Stimulated activated CD4-positive, alpha-beta T cell treated with anti-CD3 and anti-CD28 coated beads, TNF-alpha, amount 100 ng/mL, for 4 hours (primary cell): Measurements from ENCODE around the gene INO80E.
A peak's percentile ranks its signal among the peaks of the same experiment; 100 is the strongest.
"Not testable (repeated sequence)": the region's sequence is repeated elsewhere in the genome, so short reads cannot be mapped to it uniquely, and the experiment has no call there.

Experiments
- DNase-seq, 3 experiments: peaks; one replicate each; pipeline ENCODE4 v3.0.0-alpha.2; 2020; ENCODE audit warnings: low read depth in 3 of 3

INO80E gene

DNA sequence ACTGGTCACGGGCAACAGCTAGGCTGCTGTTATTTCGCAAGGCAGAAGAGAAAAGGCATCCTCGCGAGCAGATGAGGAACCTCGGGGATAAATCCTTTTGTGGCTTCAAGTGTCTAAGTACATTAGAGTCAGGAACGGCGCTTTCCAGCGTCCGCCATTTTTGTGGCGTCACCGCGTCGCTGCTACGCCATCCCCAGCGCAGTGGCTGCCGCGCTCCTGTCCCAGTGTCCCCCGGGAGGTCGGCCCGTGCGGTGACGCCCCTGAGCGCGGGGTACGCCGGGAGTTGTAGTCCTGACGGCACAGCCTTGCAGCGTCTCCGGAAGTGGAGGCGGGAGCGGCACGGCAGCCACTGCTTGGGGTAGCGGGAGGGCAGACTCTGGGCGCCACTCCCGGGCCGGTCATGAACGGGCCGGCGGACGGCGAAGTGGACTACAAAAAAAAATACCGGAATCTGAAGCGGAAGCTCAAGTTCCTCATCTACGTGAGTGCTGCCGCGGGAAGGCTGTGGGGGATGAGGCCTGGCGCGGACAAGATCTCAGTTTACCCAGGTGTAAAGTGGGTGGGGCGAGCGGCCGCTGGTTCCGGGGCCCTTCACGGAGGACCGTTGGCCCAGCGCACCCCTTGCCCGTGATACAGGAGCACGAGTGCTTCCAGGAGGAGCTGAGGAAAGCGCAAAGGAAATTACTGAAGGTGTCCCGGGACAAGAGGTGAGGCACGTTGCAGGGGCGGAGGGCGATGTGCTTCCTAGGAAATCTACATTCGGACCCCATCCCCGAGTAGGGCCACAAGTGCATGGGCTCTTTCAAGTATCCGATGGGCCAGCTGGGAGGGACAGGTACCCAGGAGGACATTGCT lies at the start of gene INO80E:
INO80E (plus strand) TSS at position 331 of the 855 bp plus-strand sequence; CDS start at position 401, 70 bp downstream.
- peak; percentile 98 to 99 (median 99) for DNase-seq

DNA sequence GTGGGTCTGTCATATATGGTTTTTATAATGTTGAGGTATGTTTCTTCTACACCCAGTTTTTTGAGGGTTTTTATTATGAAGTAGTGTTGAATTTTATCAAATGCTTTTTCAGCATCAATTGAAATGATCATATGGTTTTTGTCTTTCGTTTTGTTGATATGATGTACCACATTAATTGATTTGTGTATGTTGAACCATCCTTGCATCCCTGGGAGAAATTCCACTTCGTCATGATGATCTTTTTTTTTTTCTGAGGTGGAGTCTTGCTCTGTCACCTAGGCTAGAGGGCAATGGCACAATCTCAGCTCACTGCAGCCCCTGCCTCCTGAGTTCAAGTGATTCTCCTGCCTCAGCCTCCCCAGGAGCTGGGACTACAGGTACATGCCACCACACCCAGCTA lies 48.1 kb upstream of the INO80E start:
- no peak for DNase-seq

- DNase-seq: no peak
Measured at GRCh38 chr16:29950806-29951461, 45.1 kb upstream of the INO80E start.

DNA sequence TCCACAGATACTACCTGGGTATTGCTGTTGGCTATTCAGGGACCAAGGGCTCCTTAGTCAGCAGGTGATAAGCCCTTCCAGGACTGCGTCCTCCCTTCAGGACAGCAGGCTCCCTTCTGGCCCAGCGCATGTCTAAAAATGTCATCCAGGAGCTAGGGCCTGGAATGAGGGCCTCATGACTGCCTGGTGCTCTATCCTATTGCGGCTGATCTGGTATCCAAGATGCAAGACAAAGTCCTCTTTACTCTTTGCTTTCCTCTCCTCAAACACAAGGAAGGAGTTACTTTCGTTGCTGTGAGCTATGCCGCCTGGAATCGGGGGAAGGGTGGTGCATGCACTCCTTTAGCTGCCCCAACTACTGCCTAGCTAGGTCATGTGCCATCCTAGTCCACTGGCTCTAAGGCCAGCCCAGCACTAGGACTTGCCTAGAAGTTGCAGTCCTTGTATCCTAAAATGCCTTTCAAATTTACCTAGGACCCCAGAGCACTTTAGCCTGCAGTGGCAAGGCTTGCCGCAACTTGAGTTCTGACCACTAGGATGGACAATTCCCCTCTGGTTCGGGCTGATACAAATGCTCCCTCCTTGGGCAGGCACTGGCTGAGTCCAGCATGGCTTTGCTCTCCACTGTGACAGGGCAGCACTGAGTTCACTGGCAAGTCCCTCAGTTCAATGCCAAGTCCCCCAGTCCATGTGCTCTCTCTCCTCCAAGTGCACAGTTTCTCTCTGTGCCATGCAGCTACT lies 44.2 kb upstream of the INO80E start:
- DNase-seq: no peak

GRCh38 chr16:29958756-29959155 lies 37.3 kb upstream of the INO80E start:
- DNase-seq: no peak

GRCh38 chr16:29959293-29959692 lies 36.7 kb upstream of the INO80E start:
- DNase-seq: no peak

DNA sequence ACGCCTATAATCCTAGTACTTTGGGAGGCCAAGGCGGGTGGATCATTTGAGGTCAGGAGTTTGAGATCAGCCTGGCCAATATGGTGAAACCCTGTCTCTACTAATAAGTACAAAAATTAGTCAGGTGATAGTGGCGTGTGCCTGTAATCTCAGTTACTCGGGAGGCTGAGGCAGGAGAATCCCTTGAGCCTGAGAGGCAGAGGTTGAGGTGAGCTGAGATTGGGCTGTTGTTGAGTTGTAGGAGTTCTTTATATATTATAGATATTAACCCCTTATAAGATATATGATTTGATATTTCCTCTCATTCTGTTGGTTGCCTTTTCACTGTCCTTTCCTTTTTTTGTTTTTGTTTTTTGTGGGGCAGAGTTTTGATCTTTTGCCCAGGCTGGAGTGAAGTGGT lies 36.2 kb upstream of the INO80E start:
- not testable (repeated sequence) for DNase-seq

GRCh38 chr16:29961127-29961478 lies 34.9 kb upstream of the INO80E start:
- DNase-seq: no peak

DNA sequence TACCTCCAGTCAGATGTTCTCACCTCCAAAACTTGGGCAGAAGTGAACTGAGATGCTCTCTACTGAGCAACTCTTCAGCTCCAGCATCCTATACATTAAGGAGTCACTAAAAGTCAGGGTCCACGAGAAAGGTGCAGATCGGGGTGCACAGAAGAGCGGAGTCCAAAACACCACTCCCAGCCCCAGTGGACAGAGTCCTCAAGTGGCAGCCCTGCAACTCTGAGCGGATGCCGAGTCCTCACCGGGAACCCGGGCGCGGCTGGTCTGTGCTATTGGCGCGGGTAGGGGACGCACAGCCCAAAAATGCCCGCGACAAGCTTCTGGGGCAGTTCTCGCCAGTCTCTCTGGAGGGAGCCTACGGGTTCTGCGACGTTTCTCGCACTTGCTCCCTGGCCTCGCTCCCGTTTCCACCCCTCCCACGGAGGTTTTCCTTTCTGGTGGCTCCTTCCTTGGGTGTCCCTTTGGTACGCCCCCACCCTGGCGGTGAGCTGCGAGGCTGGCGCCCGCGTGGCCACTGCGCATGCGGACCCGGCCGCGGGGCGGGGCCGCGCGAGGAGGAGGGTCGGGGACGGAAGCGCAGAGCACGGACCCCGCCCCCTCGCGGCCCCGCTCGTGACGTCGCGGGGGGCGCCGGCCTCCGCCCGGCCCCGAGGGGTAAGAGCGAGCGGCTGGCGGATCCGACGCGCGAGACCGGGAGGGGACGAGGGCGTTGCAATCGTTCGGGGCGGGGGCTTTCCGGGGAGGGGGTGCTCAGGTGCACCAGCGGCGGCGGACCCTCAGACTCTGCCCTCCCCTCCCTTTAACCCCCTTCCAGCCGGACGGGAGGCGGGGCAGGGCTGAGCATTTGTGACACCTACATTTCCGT lies 34.3 kb upstream of the INO80E start, which contains the start of gene TMEM219:
TMEM219 (plus strand) TSS at position 601 of the 865 bp plus-strand sequence. CDS start 1,065 bp downstream, outside the sequence.
- peak; percentile 85 to 92 (median 91) for DNase-seq

- DNase-seq: no peak
Measured at GRCh38 chr16:29962344-29962994, 33.6 kb upstream of the INO80E start.

DNA sequence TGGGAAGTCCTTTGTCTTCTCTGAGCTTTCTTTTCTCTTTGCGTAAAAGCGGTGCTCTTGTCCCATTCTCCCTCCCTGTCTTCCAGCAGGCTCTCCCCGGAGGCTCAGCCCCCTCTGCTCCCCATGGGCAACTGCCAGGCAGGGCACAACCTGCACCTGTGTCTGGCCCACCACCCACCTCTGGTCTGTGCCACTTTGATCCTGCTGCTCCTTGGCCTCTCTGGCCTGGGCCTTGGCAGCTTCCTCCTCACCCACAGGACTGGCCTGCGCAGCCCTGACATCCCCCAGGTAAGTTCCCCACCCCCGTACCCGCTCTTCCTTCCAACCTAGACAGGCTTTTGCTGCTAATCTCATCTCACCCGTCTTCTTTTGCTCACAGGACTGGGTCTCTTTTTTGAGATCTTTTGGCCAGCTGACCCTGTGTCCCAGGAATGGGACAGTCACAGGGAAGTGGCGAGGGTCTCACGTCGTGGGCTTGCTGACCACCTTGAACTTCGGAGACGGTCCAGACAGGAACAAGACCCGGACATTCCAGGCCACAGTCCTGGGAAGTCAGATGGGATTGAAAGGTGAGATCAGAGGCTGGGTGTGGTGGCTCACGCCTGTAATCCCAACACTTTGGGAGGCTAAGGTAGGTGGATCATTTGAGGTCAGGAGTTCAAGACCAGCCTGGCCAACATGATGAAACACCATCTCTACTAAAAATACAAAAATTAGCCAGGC lies 32.9 kb upstream of the INO80E start:
- DNase-seq: no peak

DNA sequence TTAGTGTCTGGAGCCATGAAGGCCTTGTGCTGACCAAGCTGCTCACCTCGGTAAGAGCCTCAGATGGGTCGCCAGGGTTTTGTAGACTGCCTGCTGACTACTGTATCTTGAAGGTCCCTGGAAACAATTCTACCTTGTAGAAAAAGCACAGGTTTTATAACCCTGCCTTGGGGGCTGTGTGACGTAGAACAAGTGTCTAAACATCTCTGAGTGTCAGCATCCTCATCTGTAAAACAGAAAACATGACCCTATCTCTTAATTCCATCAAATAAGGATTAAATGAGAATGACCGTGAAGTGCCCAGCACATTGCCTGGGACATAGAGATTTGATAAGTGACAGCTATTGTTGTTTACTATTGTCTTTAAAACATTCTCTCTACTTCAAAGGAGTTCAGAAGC lies 27.8 kb upstream of the INO80E start:
- no peak for DNase-seq

GRCh38 chr16:29971304-29971703 lies 24.7 kb upstream of the INO80E start:
- DNase-seq: no peak

DNA sequence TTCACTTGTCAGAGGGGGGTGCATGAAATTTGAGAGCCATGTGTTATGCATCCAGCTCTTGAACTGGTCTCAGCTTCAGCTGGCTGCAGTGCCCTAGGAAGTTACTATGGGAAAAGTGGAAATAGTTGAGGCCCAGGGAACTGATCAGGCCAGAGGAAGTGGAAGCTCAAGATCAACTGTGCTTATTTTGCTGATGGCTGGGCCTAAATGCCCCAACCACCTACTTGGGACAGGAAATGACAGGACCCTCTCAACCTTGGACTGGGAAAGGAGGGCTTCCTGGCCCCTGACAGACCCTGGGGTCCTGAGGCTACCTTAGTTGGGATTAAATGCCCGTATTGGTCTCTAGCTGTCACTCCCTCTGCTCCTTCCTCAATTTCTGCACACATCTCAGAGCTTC lies 23.5 kb upstream of the INO80E start:
- DNase-seq: no peak

DNA sequence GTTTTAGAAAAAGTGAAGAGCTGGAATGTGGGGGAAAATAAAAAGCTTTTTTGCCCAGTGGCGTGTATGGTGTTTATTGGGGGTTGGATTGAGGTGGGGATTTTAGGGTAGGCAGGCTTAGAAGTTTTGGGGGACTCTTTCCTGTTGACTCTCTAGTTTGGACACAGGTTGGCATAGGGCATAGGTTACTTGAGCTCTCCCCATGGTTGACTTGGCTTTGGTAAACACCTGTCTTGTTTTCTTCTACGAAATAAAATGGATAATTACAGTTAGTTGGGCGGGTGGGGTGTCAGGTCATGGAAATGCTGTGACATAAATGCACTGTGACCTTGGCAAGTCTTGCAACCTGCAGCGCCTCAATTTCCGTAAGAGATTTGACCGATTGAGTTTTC lies 23.1 kb upstream of the INO80E start:
- no peak for DNase-seq

- peak; percentile 83 to 96 (median 83) for DNase-seq
Measured at GRCh38 chr16:29973384-29974246, 22.4 kb upstream of the INO80E start, which contains the start of gene TAOK2. Gene TAOK2, plus strand, starts transcription at chr16:29973868. Its CDS starts 3,905 bp downstream, at chr16:29977773.

- DNase-seq: no peak
Measured at GRCh38 chr16:29974291-29975133, 21.5 kb upstream of the INO80E start.

GRCh38 chr16:29975134-29975538 lies 20.9 kb upstream of the INO80E start:
- DNase-seq: no peak
